DND-41 (cell line): ENCODE measurements around the gene CHMP6.

ENCODE experiments used
- ATAC-seq: fragments of 200-7000 bp; cut with Tn5 transposase; 3 replicates; pipeline ENCODE4 v1.9.1; 2021; ENCODE audit warnings: low read depth; ENCODE audit not compliant: insufficient read depth
- DNase-seq: peaks from one replicate; pipeline ENCODE4 v3.0.0-alpha.2; 2020
- H2AFZ ChIP-seq: 2 replicates; pipeline ENCODE4 v1.6.0; 2012; ENCODE audit warnings: low read depth, low read length
- H3K27ac ChIP-seq: 2 replicates; pipeline ENCODE4 v1.5.1; 2012; ENCODE audit warnings: low read length, inconsistent platforms
- H3K27me3 ChIP-seq: fragments of 200-600 bp; sonication (generic); 2 replicates; pipeline ENCODE4 v1.6.0; 2012; ENCODE audit warnings: low read length, mild to moderate bottlenecking, inconsistent platforms; ENCODE audit not compliant: insufficient read depth, poor library complexity
- H3K36me3 ChIP-seq: 2 replicates; pipeline ENCODE4 v1.5.1; 2012; ENCODE audit warnings: low read length, inconsistent platforms; ENCODE audit not compliant: insufficient read depth
- H3K4me1 ChIP-seq: 2 replicates; pipeline ENCODE4 v1.5.1; 2012; ENCODE audit warnings: mild to moderate bottlenecking, low read length; ENCODE audit not compliant: insufficient read depth
- H3K4me2 ChIP-seq: 2 replicates; pipeline ENCODE4 v1.6.0; 2012; ENCODE audit warnings: mild to moderate bottlenecking, moderate library complexity, low read length, inconsistent platforms; ENCODE audit not compliant: insufficient read depth
- H3K4me3 ChIP-seq, 2 experiments: fragments of 200-600 bp in 1 of 2; shearing (Covaris generic) in 1 of 2; 2 replicates each; pipeline ENCODE4 v1.5.1; 2012 to 2016; ENCODE audit warnings: inconsistent platforms in 2 of 2, low read length in 2 of 2, mild to moderate bottlenecking in 2 of 2, low read depth in 1 of 2, moderate library complexity in 1 of 2
- H3K79me2 ChIP-seq: 2 replicates; pipeline ENCODE4 v1.6.0; 2012; ENCODE audit warnings: low read length, inconsistent platforms; ENCODE audit not compliant: insufficient read depth
- H3K9ac ChIP-seq: 2 replicates; pipeline ENCODE4 v1.6.0; 2012; ENCODE audit warnings: low read depth, mild to moderate bottlenecking, inconsistent platforms, low read length, moderate library complexity
- H3K9me3 ChIP-seq: 2 replicates; pipeline ENCODE4 v1.5.1; 2012; ENCODE audit warnings: low read length, moderate library complexity, mild to moderate bottlenecking, inconsistent platforms; ENCODE audit not compliant: insufficient read depth, severe bottlenecking
- H4K20me1 ChIP-seq: 2 replicates; pipeline ENCODE4 v1.6.0; 2012; ENCODE audit warnings: low read length; ENCODE audit not compliant: insufficient read depth
- CTCF ChIP-seq: IDR thresholded peaks from 2 replicates; pipeline ENCODE4 v1.5.1; 2012; ENCODE audit warnings: borderline replicate concordance, low read length, moderate library complexity, mild to moderate bottlenecking; ENCODE audit not compliant: poor library complexity, severe bottlenecking; ENCODE audit errors: extremely low read depth
- EZH2 ChIP-seq: IDR thresholded peaks from 3 replicates; pipeline ENCODE4 v1.6.1; 2012; ENCODE audit warnings: borderline replicate concordance, low read depth, mild to moderate bottlenecking, moderate library complexity, low read length, inconsistent platforms; ENCODE audit not compliant: severe bottlenecking

The CHMP6 gene

DNA sequence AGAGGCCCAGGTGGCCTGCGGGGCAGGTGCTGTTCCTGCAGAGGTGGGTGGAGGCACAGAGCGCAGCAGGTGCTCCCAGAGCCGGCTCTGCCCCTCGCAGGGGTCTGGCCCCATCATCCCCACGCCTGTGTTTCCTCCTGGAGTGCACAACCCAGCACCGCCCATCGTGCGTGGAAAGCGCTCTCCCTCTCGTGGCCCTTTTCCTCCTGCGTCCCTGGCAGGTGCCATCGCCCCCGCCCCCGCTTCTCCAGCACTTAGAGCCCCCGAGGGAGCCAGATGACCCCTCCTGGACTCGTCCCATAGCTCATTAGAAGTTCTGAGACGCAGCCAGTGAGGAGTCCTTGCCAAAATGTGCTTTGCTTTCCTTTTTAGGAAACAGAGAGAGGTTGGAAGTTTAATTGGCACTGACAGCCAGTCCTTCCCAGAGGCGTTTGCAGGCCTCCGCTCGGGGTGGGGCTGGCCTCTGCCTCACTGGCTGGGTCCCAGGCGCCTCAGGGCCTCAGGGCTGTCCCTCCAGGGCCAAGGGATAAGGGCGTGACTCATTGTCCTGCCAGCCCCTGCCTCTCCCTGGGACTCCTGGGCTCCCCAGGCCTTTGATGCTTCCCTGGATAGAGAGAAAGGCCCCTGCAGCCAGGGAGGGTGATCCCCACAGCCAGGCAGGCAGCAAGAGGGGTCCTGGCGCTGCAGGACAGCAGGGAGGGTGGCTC, 32.2 kb upstream of the CHMP6 start:
- DNase-seq, result no peak
- Histone ChIP-seq H3K9ac (no peak overlapping the region), H3K9me3 (no peaks in the 10 kb centered on the region), H4K20me1 (no peaks in the 10 kb centered on the region; the same call in 1 of the 2 replicates), H3K4me1 (no peaks in the 10 kb centered on the region), H3K27me3 (no peaks in the 10 kb centered on the region), H3K4me3 (no peak overlapping the region), H2AFZ (no peak overlapping the region), H3K27ac (no peak overlapping the region), H3K4me2 (no peak overlapping the region), H3K36me3 (peaks cover 23% of the 10 kb centered on the region), H3K79me2 (no peaks in the 10 kb centered on the region)
- TF ChIP-seq EZH2 (no peak), CTCF (no peak)
- ATAC-seq, result no peak

GRCh38 chr17:80960037-80960796, 31.4 kb upstream of the CHMP6 start:
- Histone ChIP-seq H3K4me3 (no peak overlapping the region), H4K20me1 (no peaks in the 10 kb centered on the region; the same call in 1 of the 2 replicates), H3K79me2 (no peaks in the 10 kb centered on the region), H3K9me3 (no peaks in the 10 kb centered on the region), H3K9ac (no peak overlapping the region), H2AFZ (no peak overlapping the region), H3K27me3 (no peaks in the 10 kb centered on the region), H3K4me2 (no peak overlapping the region), H3K27ac (no peak overlapping the region), H3K4me1 (no peaks in the 10 kb centered on the region), H3K36me3 (peaks cover 30% of the 10 kb centered on the region)
- no peak for ATAC-seq
- no peak for DNase-seq
- TF ChIP-seq CTCF, result no peak
- no peak for TF ChIP-seq EZH2

- Histone ChIP-seq H3K9ac (no peak overlapping the region), H2AFZ (no peak overlapping the region), H3K9me3 (no peaks in the 10 kb centered on the region), H3K4me2 (no peak overlapping the region), H3K27ac (no peak overlapping the region), H3K4me1 (no peaks in the 10 kb centered on the region), H3K27me3 (no peaks in the 10 kb centered on the region), H3K4me3 (no peak overlapping the region), H3K36me3 (peaks cover 36% of the 10 kb centered on the region), H3K79me2 (no peaks in the 10 kb centered on the region), H4K20me1 (no peaks in the 10 kb centered on the region; the same call in 1 of the 2 replicates)
- ATAC-seq (no peak), DNase-seq (no peak)
- TF ChIP-seq CTCF (no peak), EZH2 (no peak)
Observed at GRCh38 chr17:80960797-80961452, 30.7 kb upstream of the CHMP6 start.
